DOHH2 (cell line): ENCODE results near the gene SLC8A3.

Experiments used
- H3F3A ChIP-seq: fragments of 200-600 bp; sonication (generic), shearing (Covaris generic); 2 replicates; pipeline ENCODE4 v1.6.0; 2016; ENCODE audit warnings: antibody characterized with exemption, mild to moderate bottlenecking; ENCODE audit not compliant: control insufficient read depth, insufficient read depth
- H3K27ac ChIP-seq: fragments of 200-600 bp; sonication (generic); 2 replicates; pipeline ENCODE4 v1.5.1; 2014; ENCODE audit warnings: low read depth, mild to moderate bottlenecking, low read length, moderate library complexity
- H3K27me3 ChIP-seq: fragments of 200-600 bp; sonication (generic); 2 replicates; pipeline ENCODE4 v1.6.1; 2014; ENCODE audit warnings: mild to moderate bottlenecking, low read length, mixed read lengths; ENCODE audit not compliant: control insufficient read depth
- H3K36me3 ChIP-seq: fragments of 200-600 bp; sonication (generic); 2 replicates; pipeline ENCODE4 v1.6.1; 2014; ENCODE audit warnings: mild to moderate bottlenecking, low read length, moderate library complexity, mixed read lengths; ENCODE audit not compliant: control insufficient read depth
- H3K4me1 ChIP-seq: fragments of 200-600 bp; sonication (generic); 2 replicates; pipeline ENCODE4 v1.6.1; 2014; ENCODE audit warnings: mild to moderate bottlenecking, low read length, mixed read lengths; ENCODE audit not compliant: control insufficient read depth
- H3K4me2 ChIP-seq: fragments of 200-600 bp; sonication (generic); 2 replicates; pipeline ENCODE4 v1.6.0; 2014; ENCODE audit warnings: mild to moderate bottlenecking, low read length, moderate library complexity
- H3K4me3 ChIP-seq: fragments of 200-600 bp; sonication (generic); 2 replicates; pipeline ENCODE4 v1.5.1; 2014; ENCODE audit warnings: mild to moderate bottlenecking, low read length, mixed read lengths
- H3K79me2 ChIP-seq: fragments of 200-600 bp; sonication (generic); 2 replicates; pipeline ENCODE4 v1.6.1; 2014; ENCODE audit warnings: mild to moderate bottlenecking, low read length, mixed read lengths; ENCODE audit not compliant: control insufficient read depth
- H3K9me2 ChIP-seq: fragments of 200-600 bp; sonication (generic); replicated peaks from 2 replicates; pipeline ENCODE4 v1.6.1; 2014; ENCODE audit warnings: mild to moderate bottlenecking, low read length, mixed read lengths; ENCODE audit not compliant: control insufficient read depth
- H3K9me3 ChIP-seq: fragments of 200-600 bp; sonication (generic); 2 replicates; pipeline ENCODE4 v1.6.1; 2014; ENCODE audit warnings: antibody characterized with exemption, low read length, mixed read lengths; ENCODE audit not compliant: control insufficient read depth, insufficient read depth
- H4K20me1 ChIP-seq: fragments of 200-600 bp; sonication (generic); 2 replicates; pipeline ENCODE4 v1.6.0; 2014; ENCODE audit warnings: low read depth, mild to moderate bottlenecking, antibody characterized with exemption, low read length, moderate library complexity; ENCODE audit not compliant: control insufficient read depth, insufficient read depth
- CTCF ChIP-seq: fragments of 200-600 bp; sonication (generic); IDR thresholded peaks from one replicate; pipeline ENCODE4 v1.5.1; 2014; ENCODE audit warnings: antibody characterized with exemption, mild to moderate bottlenecking, low read depth, low read length; ENCODE audit not compliant: poor library complexity, severe bottlenecking
- EZH2phosphoT487 ChIP-seq: fragments of 200-600 bp; sonication (generic); IDR thresholded peaks from 2 replicates; pipeline ENCODE4 v1.6.1; 2017; ENCODE audit warnings: borderline replicate concordance, mild to moderate bottlenecking, antibody characterized with exemption, low read length, moderate library complexity, mixed read lengths

Gene SLC8A3

GRCh38 chr14:70108419-70108818 lies 80.3 kb downstream of the SLC8A3 start:
- no peak overlapping the region for H3K4me2 ChIP-seq
- 0 out of 2 replicates have a peak, but pooled peaks cover 2% of the 10 kb centered on the region for H3K27me3 ChIP-seq
- H3K9me3 ChIP-seq = no peaks in the 10 kb centered on the region
- H3K36me3 ChIP-seq = no peaks in the 10 kb centered on the region
- H3F3A ChIP-seq = no peaks in the 10 kb centered on the region
- TF ChIP-seq CTCF = no peak
- TF ChIP-seq EZH2phosphoT487 = no peak
- no peaks in the 10 kb centered on the region for H3K4me1 ChIP-seq
- no peaks in the 10 kb centered on the region for H3K9me2 ChIP-seq
- no peak overlapping the region for H3K4me3 ChIP-seq
- no peaks in the 10 kb centered on the region for H3K79me2 ChIP-seq
- no peak overlapping the region for H3K27ac ChIP-seq
- no peaks in the 10 kb centered on the region for H4K20me1 ChIP-seq

GRCh38 chr14:70107309-70107708 lies 81.4 kb downstream of the SLC8A3 start:
- Histone ChIP-seq H3K36me3 (no peaks in the 10 kb centered on the region), H3K4me2 (no peak overlapping the region), H3K4me1 (no peaks in the 10 kb centered on the region), H3K27me3 (0 out of 2 replicates have a peak, but pooled peaks cover 2% of the 10 kb centered on the region), H3K4me3 (no peak overlapping the region), H4K20me1 (no peaks in the 10 kb centered on the region), H3K79me2 (no peaks in the 10 kb centered on the region), H3K27ac (no peak overlapping the region), H3K9me2 (no peaks in the 10 kb centered on the region), H3K9me3 (no peaks in the 10 kb centered on the region), H3F3A (no peaks in the 10 kb centered on the region)
- TF ChIP-seq CTCF = no peak
- no peak for TF ChIP-seq EZH2phosphoT487

GRCh38 chr14:70100071-70100470 lies 88.7 kb downstream of the SLC8A3 start:
- Histone ChIP-seq H3K4me2 (no peak overlapping the region), H3K9me2 (no peaks in the 10 kb centered on the region), H3K27ac (no peak overlapping the region), H3K27me3 (peaks cover 17% of the 10 kb centered on the region), H3K36me3 (no peaks in the 10 kb centered on the region), H3K79me2 (no peaks in the 10 kb centered on the region), H3K4me3 (no peak overlapping the region), H4K20me1 (no peaks in the 10 kb centered on the region), H3K9me3 (no peaks in the 10 kb centered on the region), H3F3A (no peaks in the 10 kb centered on the region), H3K4me1 (no peaks in the 10 kb centered on the region)
- TF ChIP-seq CTCF (no peak), EZH2phosphoT487 (no peak)
